ENCODE measurements around the gene YDJC. TPM values are rescaled to one million over a fixed set of nuclear protein-coding genes. Genes with fewer than 3 reads are reported as not detected.
"Not testable (repeated sequence)": the region's sequence is repeated elsewhere in the genome, so short reads cannot be mapped to it uniquely, and the experiment has no call there.

The YDJC gene
- total and polyA plus RNA-seq, 4 donors, result 11.0 to 41.1 (median 31.3) TPM

DNA sequence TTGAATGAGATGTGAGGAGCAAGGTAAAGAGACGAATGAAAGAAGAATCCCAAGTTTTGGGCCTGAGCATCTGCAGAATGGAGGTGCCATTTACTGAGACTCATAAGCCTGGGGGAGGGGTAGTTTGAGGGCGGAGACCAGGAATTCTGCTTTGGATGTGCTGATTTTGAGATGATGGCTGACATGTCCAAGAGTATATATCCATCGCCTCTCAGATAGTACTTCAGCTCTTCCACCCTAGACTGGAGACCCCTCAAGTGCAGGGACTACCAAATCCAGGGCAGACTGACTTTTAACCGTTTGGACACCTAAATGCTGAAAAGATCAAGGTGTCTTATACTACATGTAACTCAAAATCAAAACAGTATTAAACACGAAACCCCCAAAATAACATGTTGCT lies 11.0 kb upstream of the YDJC start:
- no peak overlapping the region for H3K9ac ChIP-seq (ENCODE audit: insufficient read depth in 1 of 2, low read length in 2 of 2)
- peaks cover 0 to 18% (median 3%) of the 10 kb centered on the region in 5 donors for H3K4me1 ChIP-seq (ENCODE audit: control insufficient read depth in 5 of 5, insufficient read depth in 5 of 5, low read length in 5 of 5)
- H3K27me3 ChIP-seq (ENCODE audit: control insufficient read depth in 3 of 3, insufficient read depth in 3 of 3, low read length in 2 of 3), result no peaks in the 10 kb centered on the region
- ATAC-seq (ENCODE audit: insufficient read depth, low FRiP score), result no peak
- H3K27ac ChIP-seq (ENCODE audit: low read depth in 1 of 2, low read length in 1 of 2), result no peak overlapping the region
- H3K4me3 ChIP-seq, result no peak overlapping the region
- no peaks in the 10 kb centered on the region for H3K9me3 ChIP-seq (ENCODE audit: control insufficient read depth in 4 of 4, insufficient read depth in 3 of 4, low read length in 3 of 4)
- TF ChIP-seq, protein P1, sequence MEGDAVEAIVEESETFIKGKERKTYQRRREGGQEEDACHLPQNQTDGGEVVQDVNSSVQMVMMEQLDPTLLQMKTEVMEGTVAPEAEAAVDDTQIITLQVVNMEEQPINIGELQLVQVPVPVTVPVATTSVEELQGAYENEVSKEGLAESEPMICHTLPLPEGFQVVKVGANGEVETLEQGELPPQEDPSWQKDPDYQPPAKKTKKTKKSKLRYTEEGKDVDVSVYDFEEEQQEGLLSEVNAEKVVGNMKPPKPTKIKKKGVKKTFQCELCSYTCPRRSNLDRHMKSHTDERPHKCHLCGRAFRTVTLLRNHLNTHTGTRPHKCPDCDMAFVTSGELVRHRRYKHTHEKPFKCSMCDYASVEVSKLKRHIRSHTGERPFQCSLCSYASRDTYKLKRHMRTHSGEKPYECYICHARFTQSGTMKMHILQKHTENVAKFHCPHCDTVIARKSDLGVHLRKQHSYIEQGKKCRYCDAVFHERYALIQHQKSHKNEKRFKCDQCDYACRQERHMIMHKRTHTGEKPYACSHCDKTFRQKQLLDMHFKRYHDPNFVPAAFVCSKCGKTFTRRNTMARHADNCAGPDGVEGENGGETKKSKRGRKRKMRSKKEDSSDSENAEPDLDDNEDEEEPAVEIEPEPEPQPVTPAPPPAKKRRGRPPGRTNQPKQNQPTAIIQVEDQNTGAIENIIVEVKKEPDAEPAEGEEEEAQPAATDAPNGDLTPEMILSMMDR (IDR thresholded peaks at IDR 0.05; ENCODE audit: control extremely low read depth, extremely low read depth), result no peak
- peaks cover 0 to 4% (median 0%) of the 10 kb centered on the region in 4 donors for H3K36me3 ChIP-seq (ENCODE audit: control insufficient read depth in 4 of 4, insufficient read depth in 4 of 4, low read length in 4 of 4)
- WGBS, 2 donors, result 87 to 88% methylated on average over 5 of the region's 5 CpGs
- DNase-seq, result no peak

GRCh38 chr22:21639359-21639758 lies 9.5 kb upstream of the YDJC start:
- Histone ChIP-seq H3K9me3 (ENCODE audit: control insufficient read depth in 4 of 4, insufficient read depth in 3 of 4, low read length in 3 of 4) (no peaks in the 10 kb centered on the region), H3K4me1 (ENCODE audit: control insufficient read depth in 5 of 5, insufficient read depth in 5 of 5, low read length in 5 of 5) (peaks cover 0 to 18% (median 3%) of the 10 kb centered on the region in 5 donors), H3K9ac (ENCODE audit: insufficient read depth in 1 of 2, low read length in 2 of 2) (no peak overlapping the region), H3K4me3 (no peak overlapping the region), H3K27ac (ENCODE audit: low read depth in 1 of 2, low read length in 1 of 2) (no peak overlapping the region), H3K36me3 (ENCODE audit: control insufficient read depth in 4 of 4, insufficient read depth in 4 of 4, low read length in 4 of 4) (peaks cover 0 to 4% (median 0%) of the 10 kb centered on the region in 4 donors), H3K27me3 (ENCODE audit: control insufficient read depth in 3 of 3, insufficient read depth in 3 of 3, low read length in 2 of 3) (no peaks in the 10 kb centered on the region)
- TF ChIP-seq, protein P1 (IDR thresholded peaks at IDR 0.05; ENCODE audit: control extremely low read depth, extremely low read depth), result no peak
- ATAC-seq (ENCODE audit: insufficient read depth, low FRiP score) (no peak), DNase-seq (no peak)
- WGBS, 2 donors, result 85 to 90% methylated on average over 4 of the region's 4 CpGs

GRCh38 chr22:21637450-21637849 lies 7.6 kb upstream of the YDJC start:
- ATAC-seq (ENCODE audit: insufficient read depth, low FRiP score); H3K9ac ChIP-seq (ENCODE audit: insufficient read depth in 1 of 2, low read length in 2 of 2); H3K9me3 ChIP-seq (ENCODE audit: control insufficient read depth in 4 of 4, insufficient read depth in 3 of 4, low read length in 3 of 4); H3K4me1 ChIP-seq (ENCODE audit: control insufficient read depth in 5 of 5, insufficient read depth in 5 of 5, low read length in 5 of 5); H3K27me3 ChIP-seq (ENCODE audit: control insufficient read depth in 3 of 3, insufficient read depth in 3 of 3, low read length in 2 of 3); H3K36me3 ChIP-seq (ENCODE audit: control insufficient read depth in 4 of 4, insufficient read depth in 4 of 4, low read length in 4 of 4); H3K27ac ChIP-seq (ENCODE audit: low read depth in 1 of 2, low read length in 1 of 2); DNase-seq; H3K4me3 ChIP-seq: not testable (repeated sequence)
- WGBS, 2 donors, result 84 to 85% methylated on average over 2 of the region's 2 CpGs

- H3K27me3 ChIP-seq (ENCODE audit: control insufficient read depth in 3 of 3, insufficient read depth in 3 of 3, low read length in 2 of 3), result no peaks in the 10 kb centered on the region
- WGBS, 2 donors, result 94 to 96% methylated on average over 17 of the region's 17 CpGs
- no peak overlapping the region for H3K4me3 ChIP-seq
- H3K4me1 ChIP-seq (ENCODE audit: control insufficient read depth in 5 of 5, insufficient read depth in 5 of 5, low read length in 5 of 5), result peaks cover 0 to 9% (median 3%) of the 10 kb centered on the region in 5 donors
- ATAC-seq (ENCODE audit: insufficient read depth, low FRiP score) (no peak), DNase-seq (no peak)
- no peak overlapping the region for H3K27ac ChIP-seq (ENCODE audit: low read depth in 1 of 2, low read length in 1 of 2)
- H3K9ac ChIP-seq (ENCODE audit: insufficient read depth in 1 of 2, low read length in 2 of 2), result no peak overlapping the region
- no peaks in the 10 kb centered on the region for H3K9me3 ChIP-seq (ENCODE audit: control insufficient read depth in 4 of 4, insufficient read depth in 3 of 4, low read length in 3 of 4)
- TF ChIP-seq, protein P1 (IDR thresholded peaks at IDR 0.05; ENCODE audit: control extremely low read depth, extremely low read depth), result no peak
- H3K36me3 ChIP-seq (ENCODE audit: control insufficient read depth in 4 of 4, insufficient read depth in 4 of 4, low read length in 4 of 4), result no peaks in the 10 kb centered on the region
Observed at GRCh38 chr22:21636629-21637218, 6.9 kb upstream of the YDJC start.

Data from lung (tissue), 12 donors.